ENCODE measurements around the gene GSPT1.
"Not testable (repeated sequence)": the region's sequence is repeated elsewhere in the genome, so short reads cannot be mapped to it uniquely, and the experiment has no call there.

The GSPT1 gene

GRCh38 chr16:11824362-11824761 lies 91.4 kb downstream of the GSPT1 start:
- no peak for TF ChIP-seq CTCF (conservative IDR thresholded peaks at IDR 0.05)
- no peak overlapping the region for H3K27ac ChIP-seq

GRCh38 chr16:11823645-11824044 lies 92.1 kb downstream of the GSPT1 start:
- H3K27ac ChIP-seq, result not testable (repeated sequence)

GRCh38 chr16:11819798-11820197 lies 96.0 kb downstream of the GSPT1 start:
- no peak for TF ChIP-seq CTCF (conservative IDR thresholded peaks at IDR 0.05)
- H3K27ac ChIP-seq, result no peak overlapping the region

- H3K27ac ChIP-seq, result not testable (repeated sequence)
Measured at GRCh38 chr16:11818970-11819369, 96.8 kb downstream of the GSPT1 start.

All from VCaP (cell line).